ENCODE measurements around the gene NCAM1. TPM values are rescaled to one million over a fixed set of nuclear protein-coding genes. Genes with fewer than 3 reads are reported as not detected.

NCAM1 gene
- total and polyA plus RNA-seq, 2 donors (not counting 3 experiments of a cell fraction or from before 2014, with no cell fraction given): 0.03 TPM; not detected in 1

DNA sequence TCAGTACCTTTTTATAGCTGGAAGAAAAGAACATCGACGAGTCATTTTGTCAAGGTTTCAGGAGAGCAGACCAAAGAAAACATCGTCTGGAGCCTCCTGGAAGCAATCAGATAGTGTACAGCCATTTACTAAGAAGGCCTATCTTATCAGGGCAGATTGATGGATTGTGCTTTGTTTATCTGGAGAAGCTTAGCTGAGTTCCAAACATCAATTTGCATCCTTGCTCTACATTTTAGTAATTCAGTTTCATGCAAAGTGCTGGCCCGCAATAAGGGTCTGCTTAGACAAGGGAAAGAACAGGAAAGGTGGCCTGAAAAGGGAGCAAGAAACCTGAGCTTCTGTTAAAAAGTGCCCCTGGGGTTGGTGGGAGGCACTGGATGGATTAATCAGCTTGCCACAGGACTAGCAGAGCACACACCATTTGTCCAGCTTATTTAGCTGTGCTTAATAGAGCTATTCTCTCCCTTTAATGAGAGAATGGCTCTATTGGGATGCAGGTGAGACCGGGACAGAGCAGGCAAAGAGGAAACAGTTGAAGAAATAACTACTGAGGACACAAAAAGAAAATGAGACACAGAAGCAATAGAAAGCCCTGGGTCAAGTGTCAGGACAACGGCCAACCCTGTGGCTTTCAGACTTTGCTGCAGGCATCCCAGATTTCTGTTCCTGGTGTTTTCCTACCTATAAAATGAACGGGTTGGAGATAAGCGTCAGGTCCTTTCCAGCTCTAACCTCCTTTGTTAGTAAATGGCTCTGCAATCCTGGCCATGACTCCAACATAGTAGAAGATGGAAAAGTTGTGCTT lies 231.1 kb downstream of the NCAM1 start:
- dilution Hi-C loops (cut with MboI; ENCODE audit: extremely low pct_ligation_motif_present, low sequenced_read_pairs): no loop called here
- Histone ChIP-seq H3K4me1 (ENCODE audit: control insufficient read depth, extremely low read depth, insufficient read depth, low read length) (no peaks in the 10 kb centered on the region), H3K9ac (replicated peaks; ENCODE audit: extremely low read depth, insufficient read depth, low read length) (no peak overlapping the region), H3K27ac (ENCODE audit: insufficient read depth, low read depth, low read length) (no peak overlapping the region), H2AFZ (ENCODE audit: low read depth, low read length) (no peak overlapping the region), H3K9me1 (replicated peaks; ENCODE audit: control insufficient read depth, extremely low read depth, insufficient read depth, low read length) (no peaks in the 10 kb centered on the region), H4K20me1 (replicated peaks; ENCODE audit: control insufficient read depth, extremely low read depth, insufficient read depth, low read length) (no peaks in the 10 kb centered on the region), H3K27me3 (ENCODE audit: control insufficient read depth in 2 of 2, insufficient read depth in 2 of 2, low read length in 2 of 2) (no peaks in the 10 kb centered on the region), H3K4me3 (replicated peaks in 1 of 3; ENCODE audit: insufficient read depth in 1 of 3, low read depth in 1 of 3, low read length in 3 of 3) (no peak overlapping the region), H3K4me2 (ENCODE audit: insufficient read depth, low read length) (no peak overlapping the region), H3K9me3 (replicated peaks; ENCODE audit: control insufficient read depth, insufficient read depth, low read length) (no peaks in the 10 kb centered on the region), H3K36me3 (ENCODE audit: control insufficient read depth in 2 of 2, extremely low read depth in 1 of 2, insufficient read depth in 2 of 2, low read length in 2 of 2) (no peaks in the 10 kb centered on the region), H3K79me2 (ENCODE audit: control insufficient read depth, insufficient read depth, low read length) (no peaks in the 10 kb centered on the region)
- ChIA-PET POLR2A (no interaction called here), CTCF (no interaction called here)
- no peak for FAIRE-seq
- no peak for DNase-seq (ENCODE audit: low read depth, low spot score)
- no TSS peak for BruUV-seq (replicated peaks)
- intact Hi-C loops (cut with micrococcal nuclease): no loop called here
- TF ChIP-seq POLR2AphosphoS5 (IDR thresholded peaks at IDR 0.05; ENCODE audit: insufficient read depth, low read depth, low read length): no peak
- TF ChIP-seq JUN (IDR thresholded peaks at IDR 0.05; ENCODE audit: borderline replicate concordance, insufficient read depth, insufficient read length, low read depth): no peak
- TF ChIP-seq POLR2A (IDR thresholded peaks at IDR 0.05; ENCODE audit: low read depth, low read length): no peak
- TF ChIP-seq FOS (IDR thresholded peaks at IDR 0.05; ENCODE audit: borderline replicate concordance, insufficient read depth, low read length): no peak
- TF ChIP-seq, protein P1, sequence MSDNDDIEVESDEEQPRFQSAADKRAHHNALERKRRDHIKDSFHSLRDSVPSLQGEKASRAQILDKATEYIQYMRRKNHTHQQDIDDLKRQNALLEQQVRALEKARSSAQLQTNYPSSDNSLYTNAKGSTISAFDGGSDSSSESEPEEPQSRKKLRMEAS (IDR thresholded peaks at IDR 0.05; ENCODE audit: insufficient read depth, insufficient read length): no peak
- TF ChIP-seq, protein P2, sequence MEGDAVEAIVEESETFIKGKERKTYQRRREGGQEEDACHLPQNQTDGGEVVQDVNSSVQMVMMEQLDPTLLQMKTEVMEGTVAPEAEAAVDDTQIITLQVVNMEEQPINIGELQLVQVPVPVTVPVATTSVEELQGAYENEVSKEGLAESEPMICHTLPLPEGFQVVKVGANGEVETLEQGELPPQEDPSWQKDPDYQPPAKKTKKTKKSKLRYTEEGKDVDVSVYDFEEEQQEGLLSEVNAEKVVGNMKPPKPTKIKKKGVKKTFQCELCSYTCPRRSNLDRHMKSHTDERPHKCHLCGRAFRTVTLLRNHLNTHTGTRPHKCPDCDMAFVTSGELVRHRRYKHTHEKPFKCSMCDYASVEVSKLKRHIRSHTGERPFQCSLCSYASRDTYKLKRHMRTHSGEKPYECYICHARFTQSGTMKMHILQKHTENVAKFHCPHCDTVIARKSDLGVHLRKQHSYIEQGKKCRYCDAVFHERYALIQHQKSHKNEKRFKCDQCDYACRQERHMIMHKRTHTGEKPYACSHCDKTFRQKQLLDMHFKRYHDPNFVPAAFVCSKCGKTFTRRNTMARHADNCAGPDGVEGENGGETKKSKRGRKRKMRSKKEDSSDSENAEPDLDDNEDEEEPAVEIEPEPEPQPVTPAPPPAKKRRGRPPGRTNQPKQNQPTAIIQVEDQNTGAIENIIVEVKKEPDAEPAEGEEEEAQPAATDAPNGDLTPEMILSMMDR (IDR thresholded peaks at IDR 0.05; ENCODE audit: extremely low read depth in 1 of 2, insufficient read depth in 1 of 2, low read depth in 1 of 2, low read length in 2 of 2): no peak
- no peak for TF ChIP-seq EZH2 (IDR thresholded peaks at IDR 0.05; ENCODE audit: borderline replicate concordance, low read depth, low read length, severe bottlenecking)
- TF ChIP-seq GATA2 (IDR thresholded peaks at IDR 0.05; ENCODE audit: insufficient read depth, insufficient read length, low read depth, low read length): no peak
- TF ChIP-seq MYC (IDR thresholded peaks at IDR 0.05; ENCODE audit: low read depth, low read length): no peak

Data from endothelial cell of umbilical vein (primary cell).